ENCODE data around the gene ADGRD1.

GRCh38 chr12:131017477-131017991, 63.8 kb downstream of the ADGRD1 start:
- TF ChIP-seq YY1 (IDR thresholded peaks at IDR 0.05; ENCODE audit: low read depth) (no peak), RAD21 (IDR thresholded peaks at IDR 0.05; ENCODE audit: low read depth) (no peak), CEBPB (IDR thresholded peaks at IDR 0.05) (no peak), TAF1 (IDR thresholded peaks at IDR 0.05; ENCODE audit: low read depth) (no peak), ZBTB7A (IDR thresholded peaks at IDR 0.05; ENCODE audit: low read depth) (no peak), EP300 (IDR thresholded peaks at IDR 0.05; ENCODE audit: borderline replicate concordance) (no peak), NFIC (IDR thresholded peaks at IDR 0.05) (no peak), TEAD4 (IDR thresholded peaks at IDR 0.05) (no peak), FOXM1 (IDR thresholded peaks at IDR 0.05; ENCODE audit: borderline replicate concordance, low read depth) (no peak), EGR1 (IDR thresholded peaks at IDR 0.05) (no peak), CREB1 (IDR thresholded peaks at IDR 0.05; ENCODE audit: low read depth) (no peak)
- TF ChIP-seq, protein P1, sequence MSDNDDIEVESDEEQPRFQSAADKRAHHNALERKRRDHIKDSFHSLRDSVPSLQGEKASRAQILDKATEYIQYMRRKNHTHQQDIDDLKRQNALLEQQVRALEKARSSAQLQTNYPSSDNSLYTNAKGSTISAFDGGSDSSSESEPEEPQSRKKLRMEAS (IDR thresholded peaks at IDR 0.05), result no peak
- TF ChIP-seq, protein P2, sequence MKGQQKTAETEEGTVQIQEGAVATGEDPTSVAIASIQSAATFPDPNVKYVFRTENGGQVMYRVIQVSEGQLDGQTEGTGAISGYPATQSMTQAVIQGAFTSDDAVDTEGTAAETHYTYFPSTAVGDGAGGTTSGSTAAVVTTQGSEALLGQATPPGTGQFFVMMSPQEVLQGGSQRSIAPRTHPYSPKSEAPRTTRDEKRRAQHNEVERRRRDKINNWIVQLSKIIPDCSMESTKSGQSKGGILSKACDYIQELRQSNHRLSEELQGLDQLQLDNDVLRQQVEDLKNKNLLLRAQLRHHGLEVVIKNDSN (IDR thresholded peaks at IDR 0.05), result no peak
- TF ChIP-seq, protein P3, sequence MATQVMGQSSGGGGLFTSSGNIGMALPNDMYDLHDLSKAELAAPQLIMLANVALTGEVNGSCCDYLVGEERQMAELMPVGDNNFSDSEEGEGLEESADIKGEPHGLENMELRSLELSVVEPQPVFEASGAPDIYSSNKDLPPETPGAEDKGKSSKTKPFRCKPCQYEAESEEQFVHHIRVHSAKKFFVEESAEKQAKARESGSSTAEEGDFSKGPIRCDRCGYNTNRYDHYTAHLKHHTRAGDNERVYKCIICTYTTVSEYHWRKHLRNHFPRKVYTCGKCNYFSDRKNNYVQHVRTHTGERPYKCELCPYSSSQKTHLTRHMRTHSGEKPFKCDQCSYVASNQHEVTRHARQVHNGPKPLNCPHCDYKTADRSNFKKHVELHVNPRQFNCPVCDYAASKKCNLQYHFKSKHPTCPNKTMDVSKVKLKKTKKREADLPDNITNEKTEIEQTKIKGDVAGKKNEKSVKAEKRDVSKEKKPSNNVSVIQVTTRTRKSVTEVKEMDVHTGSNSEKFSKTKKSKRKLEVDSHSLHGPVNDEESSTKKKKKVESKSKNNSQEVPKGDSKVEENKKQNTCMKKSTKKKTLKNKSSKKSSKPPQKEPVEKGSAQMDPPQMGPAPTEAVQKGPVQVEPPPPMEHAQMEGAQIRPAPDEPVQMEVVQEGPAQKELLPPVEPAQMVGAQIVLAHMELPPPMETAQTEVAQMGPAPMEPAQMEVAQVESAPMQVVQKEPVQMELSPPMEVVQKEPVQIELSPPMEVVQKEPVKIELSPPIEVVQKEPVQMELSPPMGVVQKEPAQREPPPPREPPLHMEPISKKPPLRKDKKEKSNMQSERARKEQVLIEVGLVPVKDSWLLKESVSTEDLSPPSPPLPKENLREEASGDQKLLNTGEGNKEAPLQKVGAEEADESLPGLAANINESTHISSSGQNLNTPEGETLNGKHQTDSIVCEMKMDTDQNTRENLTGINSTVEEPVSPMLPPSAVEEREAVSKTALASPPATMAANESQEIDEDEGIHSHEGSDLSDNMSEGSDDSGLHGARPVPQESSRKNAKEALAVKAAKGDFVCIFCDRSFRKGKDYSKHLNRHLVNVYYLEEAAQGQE (IDR thresholded peaks at IDR 0.05; ENCODE audit: low read depth), result no peak
